ENCODE results near the gene GJB4. TPM values are rescaled to one million over a fixed set of nuclear protein-coding genes. Genes with fewer than 3 reads are reported as not detected.

Gene GJB4
- total RNA-seq, 2 donors from 2014 or later = 0.46 to 0.81 TPM

GRCh38 chr1:34796990-34797389 lies 37.5 kb downstream of the GJB4 start:
- WGBS, 2 experiments (ENCODE audit: insufficient coverage in 1 of 2, insufficient read length in 1 of 2) = 83 to 85% methylated on average over 5 to 6 of the region's 6 CpGs
- Mint-ChIP-seq H3K4me1 (peaks cover 21% of the 10 kb centered on the region), H3K4me3 (no peak overlapping the region), H3K27me3 (ENCODE audit: insufficient read depth) (peaks cover 19% of the 10 kb centered on the region), H3K27ac (no peak overlapping the region), H3K36me3 (ENCODE audit: low read depth) (peaks cover 5% of the 10 kb centered on the region), H3K9me3 (no peaks in the 10 kb centered on the region)
- no peaks in the 10 kb centered on the region for H3K36me3 ChIP-seq (ENCODE audit: control insufficient read depth, insufficient read depth, low read length)
- no peak for TF ChIP-seq CTCF (conservative IDR thresholded peaks at IDR 0.05)
- no peak overlapping the region for H3K27ac ChIP-seq (ENCODE audit: low read depth, low read length)
- no peak overlapping the region for H3K9ac ChIP-seq (ENCODE audit: extremely low read depth, low read length, poor library complexity, severe bottlenecking)
- no peak for DNase-seq
- no peaks in the 10 kb centered on the region for H3K27me3 ChIP-seq (ENCODE audit: control insufficient read depth, insufficient read depth, low read length, poor library complexity, severe bottlenecking)
- no peak overlapping the region for H3K4me3 ChIP-seq (ENCODE audit: low read length)
- no peaks in the 10 kb centered on the region for H3K9me3 ChIP-seq (ENCODE audit: control insufficient read depth, low read length)
- no peaks in the 10 kb centered on the region for H3K4me1 ChIP-seq (ENCODE audit: control insufficient read depth, insufficient read depth, low read length)

- 88 to 95% methylated on average over 2 to 6 of the region's 6 CpGs for WGBS, 2 experiments (ENCODE audit: insufficient coverage in 1 of 2, insufficient read length in 1 of 2)
- Mint-ChIP-seq H3K36me3 (ENCODE audit: low read depth) (no peaks in the 10 kb centered on the region), H3K27ac (no peak overlapping the region), H3K4me3 (no peak overlapping the region), H3K4me1 (peaks cover 17% of the 10 kb centered on the region), H3K27me3 (ENCODE audit: insufficient read depth) (peaks cover 10% of the 10 kb centered on the region), H3K9me3 (peaks cover 4% of the 10 kb centered on the region)
- peaks cover 22% of the 10 kb centered on the region for H3K9me3 ChIP-seq (ENCODE audit: control insufficient read depth, low read length)
- TF ChIP-seq CTCF (conservative IDR thresholded peaks at IDR 0.05) = no peak
- DNase-seq = no peak
- H3K4me3 ChIP-seq (ENCODE audit: low read length) = no peak overlapping the region
- no peaks in the 10 kb centered on the region for H3K27me3 ChIP-seq (ENCODE audit: control insufficient read depth, insufficient read depth, low read length, poor library complexity, severe bottlenecking)
- H3K4me1 ChIP-seq (ENCODE audit: control insufficient read depth, insufficient read depth, low read length) = peaks cover 3% of the 10 kb centered on the region
- H3K36me3 ChIP-seq (ENCODE audit: control insufficient read depth, insufficient read depth, low read length) = no peaks in the 10 kb centered on the region
- H3K27ac ChIP-seq (ENCODE audit: low read depth, low read length) = no peak overlapping the region
- no peak overlapping the region for H3K9ac ChIP-seq (ENCODE audit: extremely low read depth, low read length, poor library complexity, severe bottlenecking)
These were observed 40.7 kb downstream of the GJB4 start for GRCh38 chr1:34800214-34800613.

GRCh38 chr1:34803770-34804169 lies 44.2 kb downstream of the GJB4 start:
- Mint-ChIP-seq H3K27ac (no peak overlapping the region), H3K36me3 (ENCODE audit: low read depth) (no peaks in the 10 kb centered on the region), H3K9me3 (peaks cover 4% of the 10 kb centered on the region), H3K27me3 (ENCODE audit: insufficient read depth) (peaks cover 11% of the 10 kb centered on the region), H3K4me3 (no peak overlapping the region), H3K4me1 (peaks cover 6% of the 10 kb centered on the region)
- Histone ChIP-seq H3K9ac (ENCODE audit: extremely low read depth, low read length, poor library complexity, severe bottlenecking) (no peak overlapping the region), H3K27ac (ENCODE audit: low read depth, low read length) (no peak overlapping the region), H3K4me3 (ENCODE audit: low read length) (no peak overlapping the region), H3K9me3 (ENCODE audit: control insufficient read depth, low read length) (peaks cover 22% of the 10 kb centered on the region), H3K27me3 (ENCODE audit: control insufficient read depth, insufficient read depth, low read length, poor library complexity, severe bottlenecking) (no peaks in the 10 kb centered on the region), H3K4me1 (ENCODE audit: control insufficient read depth, insufficient read depth, low read length) (peaks cover 3% of the 10 kb centered on the region), H3K36me3 (ENCODE audit: control insufficient read depth, insufficient read depth, low read length) (no peaks in the 10 kb centered on the region)
- TF ChIP-seq CTCF (conservative IDR thresholded peaks at IDR 0.05) = no peak
- 88 to 91% methylated on average over 3 of the region's 3 CpGs for WGBS, 2 experiments (ENCODE audit: insufficient coverage in 1 of 2, insufficient read length in 1 of 2)
- DNase-seq = no peak
